Nephron progenitor cell (in vitro differentiated cells): Measurements from ENCODE around the gene DPP3.

Experiments
- DNase-seq: peaks from one replicate; pipeline ENCODE4 v3.0.0; 2021
- H3K27ac Mint-ChIP-seq: 2 replicates; pipeline ENCODE4 v1.8.0; 2021; ENCODE audit warnings: mild to moderate bottlenecking, moderate library complexity, mixed read lengths
- H3K27me3 Mint-ChIP-seq: 2 replicates; pipeline ENCODE4 v1.8.0; 2021; ENCODE audit warnings: mild to moderate bottlenecking, low read depth, mixed read lengths; ENCODE audit not compliant: poor library complexity
- H3K36me3 Mint-ChIP-seq: 2 replicates; pipeline ENCODE4 v1.8.0; 2021; ENCODE audit warnings: low read depth, mixed read lengths
- H3K4me1 Mint-ChIP-seq: 2 replicates; pipeline ENCODE4 v1.8.0; 2021; ENCODE audit warnings: mixed read lengths
- H3K4me3 Mint-ChIP-seq: 2 replicates; pipeline ENCODE4 v1.8.0; 2021; ENCODE audit warnings: mild to moderate bottlenecking, moderate library complexity, mixed read lengths
- H3K9me3 Mint-ChIP-seq: 2 replicates; pipeline ENCODE4 v1.8.0; 2021; ENCODE audit warnings: mild to moderate bottlenecking, moderate library complexity, mixed read lengths
- TF ChIP-seq, protein P1 (sequence below): fragments of 200-600 bp; sonication (generic); IDR thresholded peaks from 2 replicates; pipeline ENCODE4 v1.5.0; 2021; ENCODE audit warnings: antibody characterized with exemption

The DPP3 gene

GRCh38 chr11:66464916-66465315 is 15.3 kb upstream of the DPP3 start:
- Mint-ChIP-seq H3K36me3 (no peaks in the 10 kb centered on the region), H3K9me3 (peaks cover 24% of the 10 kb centered on the region), H3K27ac (no peak overlapping the region), H3K4me1 (peaks cover 36% of the 10 kb centered on the region), H3K4me3 (peak overlapping the region; percentile 90), H3K27me3 (peaks cover 18% of the 10 kb centered on the region)
- TF ChIP-seq, protein P1, sequence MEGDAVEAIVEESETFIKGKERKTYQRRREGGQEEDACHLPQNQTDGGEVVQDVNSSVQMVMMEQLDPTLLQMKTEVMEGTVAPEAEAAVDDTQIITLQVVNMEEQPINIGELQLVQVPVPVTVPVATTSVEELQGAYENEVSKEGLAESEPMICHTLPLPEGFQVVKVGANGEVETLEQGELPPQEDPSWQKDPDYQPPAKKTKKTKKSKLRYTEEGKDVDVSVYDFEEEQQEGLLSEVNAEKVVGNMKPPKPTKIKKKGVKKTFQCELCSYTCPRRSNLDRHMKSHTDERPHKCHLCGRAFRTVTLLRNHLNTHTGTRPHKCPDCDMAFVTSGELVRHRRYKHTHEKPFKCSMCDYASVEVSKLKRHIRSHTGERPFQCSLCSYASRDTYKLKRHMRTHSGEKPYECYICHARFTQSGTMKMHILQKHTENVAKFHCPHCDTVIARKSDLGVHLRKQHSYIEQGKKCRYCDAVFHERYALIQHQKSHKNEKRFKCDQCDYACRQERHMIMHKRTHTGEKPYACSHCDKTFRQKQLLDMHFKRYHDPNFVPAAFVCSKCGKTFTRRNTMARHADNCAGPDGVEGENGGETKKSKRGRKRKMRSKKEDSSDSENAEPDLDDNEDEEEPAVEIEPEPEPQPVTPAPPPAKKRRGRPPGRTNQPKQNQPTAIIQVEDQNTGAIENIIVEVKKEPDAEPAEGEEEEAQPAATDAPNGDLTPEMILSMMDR, result no peak
- no peak for DNase-seq

DNA sequence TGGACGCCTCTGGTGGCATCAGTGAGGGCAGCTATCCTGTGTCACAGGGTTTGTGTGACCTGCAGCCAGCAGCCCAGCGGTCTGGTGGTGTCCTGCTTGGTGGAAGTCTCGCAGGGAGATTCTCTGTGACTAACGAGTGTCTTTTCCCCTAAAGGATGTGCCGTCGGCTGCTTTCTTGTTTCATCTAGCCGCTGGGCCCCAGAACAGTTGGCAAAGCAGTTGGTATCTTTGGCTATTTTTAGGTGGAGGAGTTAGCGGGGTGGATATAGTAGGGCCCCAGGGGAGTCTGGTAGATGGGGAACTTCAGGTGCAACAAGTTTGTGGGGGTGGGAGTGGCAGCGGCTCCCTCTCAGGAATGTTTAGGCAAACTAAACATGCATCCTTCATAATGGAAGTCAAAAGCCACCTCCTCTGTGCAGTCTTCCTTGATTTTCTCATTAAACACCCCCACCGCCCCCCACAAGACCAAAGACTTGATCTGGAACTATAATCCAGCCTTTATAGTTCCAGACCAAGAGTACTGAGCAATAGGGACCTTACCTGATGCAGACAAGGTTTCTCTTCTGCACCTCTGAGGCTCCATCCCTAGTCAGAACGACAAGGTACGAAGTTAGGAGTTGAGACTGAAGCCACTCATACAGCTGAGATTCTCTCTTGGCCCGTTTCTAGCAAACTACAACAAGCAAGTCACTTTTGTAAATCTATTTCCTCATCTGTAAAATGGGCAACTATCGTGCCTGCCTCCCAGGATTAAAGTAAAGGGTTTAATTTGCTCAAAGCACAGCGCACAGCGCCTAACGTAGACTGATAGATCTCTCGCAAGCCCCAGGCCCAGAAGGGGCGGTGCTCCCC is 14.6 kb upstream of the DPP3 start:
- Mint-ChIP-seq H3K36me3 (no peaks in the 10 kb centered on the region), H3K27ac (no peak overlapping the region), H3K4me3 (peak overlapping the region; percentile 90), H3K9me3 (peaks cover 24% of the 10 kb centered on the region), H3K27me3 (peaks cover 20% of the 10 kb centered on the region), H3K4me1 (peaks cover 43% of the 10 kb centered on the region)
- no peak for DNase-seq
- TF ChIP-seq, protein P1, result no peak

- DNase-seq, result peak; percentile 98
- peaks cover 49% of the 10 kb centered on the region for H3K4me1 Mint-ChIP-seq
- peak within 1 kb of the TSS; percentile 91 for H3K4me3 Mint-ChIP-seq
- H3K27ac Mint-ChIP-seq, result no peak within 1 kb of the TSS
- TF ChIP-seq, protein P1, result no peak
- H3K27me3 Mint-ChIP-seq, result peaks cover 20% of the 10 kb centered on the region
- H3K36me3 Mint-ChIP-seq, result peaks cover 6% of the 10 kb centered on the region
- H3K9me3 Mint-ChIP-seq, result peaks cover 20% of the 10 kb centered on the region
These were observed 13.8 kb upstream of the DPP3 start, which contains the start of gene PELI3 for GRCh38 chr11:66466225-66467033. Gene PELI3 (plus strand): TSS chr11:66466905. CDS start chr11:66468129, 1,224 bp downstream.

DNA sequence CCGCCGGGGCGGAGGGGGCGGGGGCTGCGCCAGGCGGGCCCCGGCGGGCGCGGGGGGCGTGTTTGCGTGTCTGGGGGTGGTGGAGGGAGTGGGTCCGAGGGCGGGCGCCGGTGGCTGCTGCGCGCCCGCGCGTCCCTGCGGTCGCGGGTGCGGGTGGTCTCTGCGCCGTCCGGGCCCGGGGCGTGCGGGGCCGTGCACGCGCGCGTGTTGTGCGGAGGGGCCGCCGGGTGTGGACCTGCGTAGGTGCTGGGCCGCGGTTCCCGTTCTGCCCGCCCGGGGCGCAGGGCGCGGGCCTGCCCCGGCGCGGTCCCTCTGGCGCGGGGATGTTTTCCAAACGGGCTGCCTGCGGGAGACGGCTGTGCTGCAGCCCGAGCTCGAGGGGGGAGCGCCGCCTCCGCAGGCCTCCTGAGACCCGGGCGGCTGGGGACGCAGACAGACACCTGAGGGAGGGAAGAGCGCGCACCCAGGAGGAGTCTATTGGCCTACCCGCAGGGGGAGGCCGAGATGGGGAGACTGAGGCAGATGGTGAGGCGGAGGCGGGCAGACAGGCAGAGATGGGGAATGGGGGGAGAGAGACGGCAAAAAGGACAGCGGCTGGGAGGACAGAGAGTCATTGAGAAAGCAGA is 13.1 kb upstream of the DPP3 start:
- Mint-ChIP-seq H3K27ac (no peak overlapping the region), H3K36me3 (peaks cover 6% of the 10 kb centered on the region), H3K9me3 (peaks cover 16% of the 10 kb centered on the region), H3K4me1 (peaks cover 49% of the 10 kb centered on the region), H3K4me3 (peak overlapping the region; percentile 91), H3K27me3 (peaks cover 20% of the 10 kb centered on the region)
- no peak for DNase-seq
- TF ChIP-seq, protein P1, result peak; percentile 16

- peaks cover 49% of the 10 kb centered on the region for H3K4me1 Mint-ChIP-seq
- peaks cover 20% of the 10 kb centered on the region for H3K27me3 Mint-ChIP-seq
- peak; percentile 47 for DNase-seq
- peak overlapping the region; percentile 91 for H3K4me3 Mint-ChIP-seq
- H3K36me3 Mint-ChIP-seq, result peaks cover 6% of the 10 kb centered on the region
- no peak overlapping the region for H3K27ac Mint-ChIP-seq
- TF ChIP-seq, protein P1, result no peak
- H3K9me3 Mint-ChIP-seq, result peaks cover 10% of the 10 kb centered on the region
These were observed 12.5 kb upstream of the DPP3 start for GRCh38 chr11:66467756-66468155.
